HepG2 (cell line): ENCODE measurements around the gene EZH1. TPM values are rescaled to one million over a fixed set of nuclear protein-coding genes. Genes with fewer than 3 reads are reported as not detected.

ENCODE experiments used
- ATM ChIP-seq: fragments of 450-650 bp; IDR thresholded peaks from 2 replicates; pipeline ENCODE4 v1.7.1; 2017; ENCODE audit warnings: mild to moderate bottlenecking, borderline replicate concordance
- CTCF ChIP-seq: sonication (generic); formaldehyde crosslinking; IDR thresholded peaks from 2 replicates; pipeline ENCODE4 v1.5.0; 2020; ENCODE audit warnings: mild to moderate bottlenecking, missing genetic modification reagents, moderate library complexity
- HIVEP1 ChIP-seq: sonication (generic); formaldehyde crosslinking; IDR thresholded peaks from 2 replicates; pipeline ENCODE4 v1.4.0; 2020; ENCODE audit warnings: mild to moderate bottlenecking, missing genetic modification reagents
- HNF4A ChIP-seq: sonication (generic); formaldehyde crosslinking; IDR thresholded peaks from 2 replicates; pipeline ENCODE4 v1.4.0; 2020; ENCODE audit warnings: missing genetic modification reagents
- HNRNPUL1 ChIP-seq: fragments of 200-400 bp; formaldehyde crosslinking; IDR thresholded peaks from 2 replicates; pipeline ENCODE4 v1.6.1; 2017; ENCODE audit warnings: low read depth, mild to moderate bottlenecking, low read length, moderate library complexity
- IKZF5 ChIP-seq: IDR thresholded peaks from 2 replicates; pipeline ENCODE4 v1.6.1; 2018; ENCODE audit warnings: missing genetic modification reagents, mild to moderate bottlenecking, missing compliant biosample characterization
- MTA3 ChIP-seq: sonication (generic); formaldehyde crosslinking; IDR thresholded peaks from 2 replicates; pipeline ENCODE4 v1.4.0; 2020; ENCODE audit warnings: missing genetic modification reagents
- NFAT5 ChIP-seq: sonication (generic); formaldehyde crosslinking; IDR thresholded peaks from 2 replicates; pipeline ENCODE4 v1.4.0; 2020; ENCODE audit warnings: missing genetic modification reagents
- NFIB ChIP-seq: sonication (generic); formaldehyde crosslinking; IDR thresholded peaks from 2 replicates; pipeline ENCODE4 v1.9.0; 2021; ENCODE audit warnings: missing genetic modification reagents, mild to moderate bottlenecking, borderline replicate concordance
- RBAK ChIP-seq: sonication (generic); formaldehyde crosslinking; IDR thresholded peaks from 2 replicates; pipeline ENCODE4 v1.5.1; 2020; ENCODE audit warnings: mild to moderate bottlenecking, missing genetic modification reagents
- RFX3 ChIP-seq: IDR thresholded peaks from 2 replicates; pipeline ENCODE4 v1.6.1; 2016; ENCODE audit warnings: missing biosample characterization, missing genetic modification reagents
- SIX1 ChIP-seq: sonication (generic); formaldehyde crosslinking; IDR thresholded peaks from 2 replicates; pipeline ENCODE4 v1.4.0; 2020; ENCODE audit warnings: missing genetic modification reagents, borderline replicate concordance
- SRF ChIP-seq: IDR thresholded peaks from 2 replicates; pipeline ENCODE4 v1.6.1; 2011; ENCODE audit warnings: mild to moderate bottlenecking, low read depth, low read length, moderate library complexity
- STAT6 ChIP-seq: sonication (generic); formaldehyde crosslinking; IDR thresholded peaks from 2 replicates; pipeline ENCODE4 v1.4.0; 2020; ENCODE audit warnings: missing genetic modification reagents, mild to moderate bottlenecking, borderline replicate concordance
- ZBTB20 ChIP-seq: sonication (generic); formaldehyde crosslinking; IDR thresholded peaks from 2 replicates; pipeline ENCODE4 v1.8.1; 2023; ENCODE audit warnings: missing genetic modification reagents, low read depth, mild to moderate bottlenecking, borderline replicate concordance
- ZEB1 ChIP-seq: IDR thresholded peaks from 2 replicates; pipeline ENCODE4 v1.6.1; 2012; ENCODE audit warnings: mild to moderate bottlenecking, low read depth, inconsistent platforms; ENCODE audit not compliant: insufficient replicate concordance
- ZNF589 ChIP-seq: sonication (generic); formaldehyde crosslinking; conservative IDR thresholded peaks from 2 replicates; pipeline ENCODE4 v1.8.0; 2022; ENCODE audit warnings: mild to moderate bottlenecking, moderate library complexity, missing genetic modification reagents
- ZNF768 ChIP-seq: sonication (generic); formaldehyde crosslinking; IDR thresholded peaks from 2 replicates; pipeline ENCODE4 v1.4.0; 2020; ENCODE audit warnings: missing genetic modification reagents
- polyA plus RNA-seq, 8 experiments: library from polyadenylated mRNA; depleted of rRNA in 3 of 8; stranded (reverse) in 7 of 8; unstranded in 1 of 8; fragments of >200 nt; fragmentation: Illumina TruSeq in 4 of 8; extraction: Trizol in 4 of 8; gene quantifications; 2 replicates each; pipeline versions ENCODE4 v1.2.1 to v1.2.3, GENCODE V29; 2011 to 2016; ENCODE audit warnings: low read depth in 4 of 8, missing spikeins in 1 of 8, mixed read lengths in 1 of 8; ENCODE audit not compliant: insufficient read depth in 1 of 8
- total RNA-seq, 5 experiments: library from RNA; depleted of rRNA; stranded (reverse); fragments of >200 nt; fragmentation: Illumina TruSeq; extraction: Trizol; gene quantifications; 2 replicates each; pipeline ENCODE4 v1.2.3, GENCODE V29; 2016; ENCODE audit warnings: low read depth in 1 of 5

The EZH1 gene
- total and polyA plus RNA-seq, 2 of the 13 experiments (the other 11 are each of a cell fraction or from before 2014, with no cell fraction given), result 11.6 to 24.0 TPM

- TF ChIP-seq CTCF (CRISPR knock-in tag) (0 out of 2 replicates have a peak, but pooled peaks have one; percentile 42), NFAT5 (CRISPR knock-in tag) (no peak), ATM (no peak), HIVEP1 (CRISPR knock-in tag) (peak; percentile 53; the same call in 1 of the 2 replicates), ZBTB20 (peak; percentile 57; the same call in 1 of the 2 replicates), RBAK (CRISPR knock-in tag) (no peak), IKZF5 (CRISPR knock-in tag) (peak; percentile 77), STAT6 (CRISPR knock-in tag) (no peak; the same call in 1 of the 2 replicates), ZNF589 (peak; percentile 69; the same call in 1 of the 2 replicates), RFX3 (CRISPR knock-in tag) (peak; percentile 7; the same call in 1 of the 2 replicates), HNF4A (peak; percentile 96), NFIB (CRISPR knock-in tag) (no peak), SRF (0 out of 2 replicates have a peak, but pooled peaks have one; percentile 33), SIX1 (CRISPR knock-in tag) (no peak), MTA3 (CRISPR knock-in tag) (no peak), ZNF768 (peak; percentile 10; the same call in 1 of the 2 replicates), HNRNPUL1 (no peak), ZEB1 (peak; percentile 32)
Observed at GRCh38 chr17:42779936-42780850, 35.4 kb upstream of the EZH1 start, which contains the start of gene WNK4 (continued).
